ENCODE results near the gene NCK2.

The NCK2 gene

GRCh38 chr2:105852066-105852465 lies 107.4 kb downstream of the NCK2 start:
- DNase-seq (ENCODE audit: low read depth): no peak

- no peak for DNase-seq (ENCODE audit: low read depth)
Observed at GRCh38 chr2:105853354-105854088, 108.8 kb downstream of the NCK2 start.

GRCh38 chr2:105854972-105855371 lies 110.3 kb downstream of the NCK2 start:
- DNase-seq (ENCODE audit: low read depth): no peak

GRCh38 chr2:105856581-105856980 lies 111.9 kb downstream of the NCK2 start:
- DNase-seq (ENCODE audit: low read depth): no peak

GRCh38 chr2:105857076-105857740 lies 112.5 kb downstream of the NCK2 start:
- DNase-seq (ENCODE audit: low read depth): no peak

GRCh38 chr2:105858868-105859693 lies 114.4 kb downstream of the NCK2 start:
- DNase-seq (ENCODE audit: low read depth): no peak

- no peak for DNase-seq (ENCODE audit: low read depth)
Observed at GRCh38 chr2:105859694-105859951, 114.9 kb downstream of the NCK2 start.

- DNase-seq (ENCODE audit: low read depth): no peak
Observed at GRCh38 chr2:105860567-105860966, 115.9 kb downstream of the NCK2 start.

- DNase-seq (ENCODE audit: low read depth): no peak
Observed at GRCh38 chr2:105861200-105861599, 116.5 kb downstream of the NCK2 start.

GRCh38 chr2:105862843-105863242 lies 118.1 kb downstream of the NCK2 start:
- no peak for DNase-seq (ENCODE audit: low read depth)

- no peak for DNase-seq (ENCODE audit: low read depth)
Observed at GRCh38 chr2:105864262-105864661, 119.5 kb downstream of the NCK2 start.

GRCh38 chr2:105865222-105865913 lies 120.7 kb downstream of the NCK2 start:
- DNase-seq (ENCODE audit: low read depth): no peak

GRCh38 chr2:105866216-105867185 lies 121.8 kb downstream of the NCK2 start:
- no peak for DNase-seq (ENCODE audit: low read depth)

GRCh38 chr2:105867587-105867986 lies 122.9 kb downstream of the NCK2 start:
- no peak for DNase-seq (ENCODE audit: low read depth)

- DNase-seq (ENCODE audit: low read depth): no peak
Observed at GRCh38 chr2:105868060-105868459, 123.3 kb downstream of the NCK2 start.

- DNase-seq (ENCODE audit: low read depth): no peak
Observed at GRCh38 chr2:105869341-105869740, 124.6 kb downstream of the NCK2 start.

GRCh38 chr2:105870062-105870461 lies 125.3 kb downstream of the NCK2 start:
- no peak for DNase-seq (ENCODE audit: low read depth)

GRCh38 chr2:105870858-105871257 lies 126.1 kb downstream of the NCK2 start:
- DNase-seq (ENCODE audit: low read depth): no peak

- no peak for DNase-seq (ENCODE audit: low read depth)
Observed at GRCh38 chr2:105872142-105872728, 127.5 kb downstream of the NCK2 start.

GRCh38 chr2:105872830-105873229 lies 128.1 kb downstream of the NCK2 start:
- DNase-seq (ENCODE audit: low read depth): no peak

GRCh38 chr2:105873281-105873680 lies 128.6 kb downstream of the NCK2 start:
- DNase-seq (ENCODE audit: low read depth): no peak

All from HS-5 (cell line).